ENCODE results near the gene MAST4.

The MAST4 gene

DNA sequence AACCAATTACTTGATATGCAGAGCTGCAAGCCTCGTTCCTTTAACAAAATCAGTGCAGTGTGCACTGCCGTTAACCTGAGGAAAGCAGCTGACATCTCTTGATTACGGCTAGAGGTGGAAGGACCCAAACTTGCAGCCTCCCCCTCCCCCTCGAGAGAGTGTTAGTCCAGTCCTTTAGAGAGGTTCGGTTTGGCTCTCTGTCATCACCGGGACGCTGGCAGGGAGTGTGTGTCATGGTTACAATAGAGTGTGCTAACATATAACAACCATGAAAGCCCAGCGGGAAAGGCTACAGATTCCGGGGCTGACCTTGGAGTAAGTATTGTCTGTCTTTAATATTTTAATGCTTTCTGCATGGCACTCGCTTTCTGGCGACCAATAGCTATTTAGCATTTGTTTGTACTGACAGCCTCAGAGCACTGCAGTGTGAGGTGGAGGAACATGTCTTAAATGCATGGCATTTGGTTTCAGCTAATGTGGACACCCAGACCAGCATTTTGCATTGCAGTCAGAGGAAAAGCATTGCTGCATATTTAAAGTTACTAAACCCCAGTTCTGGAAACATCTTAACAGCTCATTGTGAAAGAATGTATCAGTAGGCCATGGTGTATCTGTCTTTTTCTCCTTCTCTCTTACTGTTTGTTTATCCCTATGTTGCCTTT is 362.9 kb downstream of the MAST4 start:
- DNase-seq (ENCODE audit: low read depth in 3 of 3): no peak

DNA sequence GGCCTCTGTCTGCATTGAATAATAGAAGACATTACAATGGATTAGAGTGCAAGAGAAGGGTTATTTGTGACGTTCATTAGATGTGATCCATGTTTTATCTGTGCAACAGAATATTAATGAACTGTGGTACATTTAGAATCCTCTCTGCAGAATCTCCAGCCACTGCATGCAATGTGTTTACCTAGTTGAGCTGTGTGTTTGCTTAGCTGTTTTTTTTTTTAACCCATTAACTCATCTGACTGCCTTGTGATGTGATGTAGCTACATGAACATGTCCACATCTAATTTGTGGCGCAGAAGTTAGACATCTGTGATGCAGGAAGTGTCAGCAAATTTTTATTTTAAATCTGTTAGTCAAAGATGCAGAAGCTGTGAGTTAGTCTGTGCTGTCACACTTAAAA is 363.5 kb downstream of the MAST4 start:
- no peak for DNase-seq (ENCODE audit: low read depth in 3 of 3)

DNA sequence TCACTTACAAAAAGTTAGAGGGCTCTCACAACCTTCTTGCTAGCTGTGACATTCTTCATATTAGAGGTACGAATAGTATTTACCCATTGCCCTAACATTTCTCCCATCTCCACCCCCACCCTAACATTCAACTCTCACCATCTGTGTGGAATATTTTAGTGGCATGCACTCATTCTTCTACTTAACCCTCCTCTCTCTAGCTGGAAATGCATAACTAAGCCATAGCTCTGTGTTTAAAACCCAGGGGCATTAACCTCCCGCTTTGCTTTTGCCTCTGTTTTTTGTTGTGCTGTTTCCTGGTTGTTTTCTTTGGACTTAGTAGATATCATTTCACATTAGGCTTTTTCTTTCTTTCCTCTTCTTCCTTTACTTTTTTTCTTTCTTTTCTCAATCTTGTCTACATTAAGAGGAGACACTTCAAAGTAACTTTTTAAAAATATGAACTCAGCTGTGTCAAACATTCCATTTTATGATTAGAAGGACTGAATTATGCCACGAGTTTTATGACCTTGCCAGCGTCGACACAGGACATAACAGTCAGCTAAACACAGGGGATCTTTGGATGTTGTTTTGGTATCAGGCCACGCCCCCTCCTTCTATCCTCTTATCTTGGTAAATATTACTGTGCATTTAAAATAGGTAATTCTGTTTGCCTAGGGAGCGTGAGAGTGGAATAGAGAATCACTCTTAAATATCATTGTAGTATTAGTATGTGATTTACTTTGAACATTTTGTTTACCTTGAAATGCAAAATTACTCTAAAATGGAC is 364.4 kb downstream of the MAST4 start:
- no peak for DNase-seq (ENCODE audit: low read depth in 3 of 3)

DNA sequence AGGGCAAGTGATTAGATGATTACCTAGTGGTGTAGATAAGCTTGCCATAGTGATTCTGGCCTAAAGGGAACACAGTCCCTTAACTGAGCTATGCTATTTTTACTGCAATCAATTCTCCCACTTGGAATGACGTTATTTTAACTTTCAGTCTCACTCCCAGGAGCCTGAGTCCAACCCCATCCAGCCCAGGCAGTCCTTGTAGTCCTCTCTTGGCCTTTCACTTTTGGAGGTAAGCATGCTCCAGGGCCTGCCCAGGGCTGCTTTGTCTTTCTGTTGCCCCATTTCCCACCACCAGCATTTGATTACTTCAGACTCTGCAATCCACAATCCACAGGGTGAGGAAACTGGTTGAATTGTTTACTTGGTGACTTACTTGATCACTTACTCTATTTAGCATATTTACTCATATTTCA is 367.4 kb downstream of the MAST4 start:
- DNase-seq (ENCODE audit: low read depth in 3 of 3): no peak

DNA sequence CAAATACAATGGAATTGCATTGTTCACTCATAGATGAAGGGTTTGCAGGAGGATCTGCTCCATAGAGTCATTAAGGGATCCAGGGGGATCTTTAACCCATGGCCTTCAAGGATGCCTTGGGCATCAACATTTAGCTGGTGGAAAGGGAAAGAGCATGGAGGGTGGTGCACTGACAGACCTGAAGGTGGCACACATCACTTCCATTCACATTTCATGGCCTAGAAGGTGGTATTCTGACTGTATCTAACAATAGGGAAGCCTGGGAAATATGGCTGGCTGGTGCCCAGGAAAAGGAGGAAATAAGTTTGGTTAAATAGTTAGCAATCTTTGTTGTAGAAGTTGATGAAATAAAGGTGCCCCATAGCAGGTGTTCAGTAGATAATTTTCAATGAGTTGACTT is 370.2 kb downstream of the MAST4 start:
- no peak for DNase-seq (ENCODE audit: low read depth in 3 of 3)

DNA sequence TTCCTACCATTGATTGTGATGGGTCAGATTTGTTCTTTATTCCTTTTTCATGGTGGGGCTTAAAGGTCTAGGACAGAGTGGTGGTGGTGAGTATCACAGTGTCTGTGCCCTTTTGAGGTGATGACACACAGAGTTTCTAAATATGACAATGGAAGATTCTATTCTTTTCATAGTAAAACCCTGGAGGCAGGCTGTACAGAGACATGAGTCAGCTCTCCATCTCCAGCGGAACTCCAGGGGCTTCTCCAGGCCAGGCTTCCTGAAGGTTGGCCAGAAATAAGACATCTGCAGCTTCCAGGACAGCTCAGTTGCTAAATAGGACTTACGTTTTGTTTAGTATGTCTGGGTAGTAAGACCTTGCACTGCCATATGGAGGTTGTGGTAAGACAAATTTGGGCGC is 370.9 kb downstream of the MAST4 start:
- no peak for DNase-seq (ENCODE audit: low read depth in 3 of 3)

DNA sequence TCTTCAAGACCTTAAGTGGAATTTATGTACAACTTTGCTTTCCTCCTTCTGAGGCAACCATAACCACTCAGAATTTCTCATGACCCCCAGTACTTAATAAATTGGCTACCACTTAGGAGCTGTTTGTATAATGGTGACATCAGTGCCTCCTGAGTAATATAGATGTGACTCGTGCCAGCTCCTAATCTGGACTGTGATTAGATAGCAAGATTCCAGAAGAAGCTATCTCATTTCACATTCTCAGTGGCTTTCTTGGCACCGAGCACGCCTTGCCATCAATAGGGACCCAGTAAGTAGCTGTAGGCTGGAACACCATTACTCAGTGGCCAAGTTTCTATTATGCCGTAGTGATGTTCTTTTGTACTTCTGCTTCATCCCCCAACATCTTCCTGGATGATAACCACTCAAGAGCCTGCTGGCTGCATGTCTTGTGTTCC is 371.7 kb downstream of the MAST4 start:
- no peak for DNase-seq (ENCODE audit: low read depth in 3 of 3)

DNA sequence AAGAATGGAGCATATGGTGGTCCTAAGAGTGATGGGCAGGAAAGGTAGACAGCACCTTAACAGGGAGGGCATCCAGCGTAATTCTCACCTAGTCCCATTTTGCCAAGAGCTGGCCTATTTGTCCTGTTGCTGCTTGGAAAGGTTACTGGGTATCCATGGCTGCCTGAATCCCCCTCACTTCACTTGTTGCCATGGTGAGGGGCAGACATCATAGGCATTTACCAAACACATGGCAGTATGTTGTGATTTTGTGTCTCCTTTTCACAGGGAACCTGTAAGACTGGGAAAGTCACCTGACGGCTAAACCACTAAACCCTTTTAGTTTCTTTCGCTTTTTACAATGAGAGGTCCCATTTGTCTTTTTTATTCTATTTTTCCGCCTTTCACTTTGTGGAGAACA is 373.3 kb downstream of the MAST4 start:
- DNase-seq (ENCODE audit: low read depth in 3 of 3): no peak

DNA sequence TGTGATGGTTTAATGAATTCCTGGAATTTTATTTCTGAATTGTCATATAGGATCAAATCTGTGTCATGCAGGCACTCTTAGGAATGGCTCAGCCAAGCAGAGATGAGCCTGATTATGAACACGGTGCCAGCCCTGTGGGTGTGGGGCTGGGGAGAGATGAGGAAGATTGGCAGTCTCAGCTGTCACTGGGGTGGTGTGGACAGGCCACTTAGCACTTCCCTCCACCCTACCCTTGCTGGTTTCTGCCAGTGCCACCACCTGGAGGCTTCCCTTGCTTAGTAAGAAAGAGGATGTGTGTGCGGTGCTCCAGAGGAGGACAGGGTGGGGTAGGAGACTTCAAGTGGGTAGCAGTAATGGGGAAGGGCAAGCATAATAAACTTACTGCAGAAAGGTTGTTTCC is 373.8 kb downstream of the MAST4 start:
- DNase-seq (ENCODE audit: low read depth in 3 of 3): no peak

DNA sequence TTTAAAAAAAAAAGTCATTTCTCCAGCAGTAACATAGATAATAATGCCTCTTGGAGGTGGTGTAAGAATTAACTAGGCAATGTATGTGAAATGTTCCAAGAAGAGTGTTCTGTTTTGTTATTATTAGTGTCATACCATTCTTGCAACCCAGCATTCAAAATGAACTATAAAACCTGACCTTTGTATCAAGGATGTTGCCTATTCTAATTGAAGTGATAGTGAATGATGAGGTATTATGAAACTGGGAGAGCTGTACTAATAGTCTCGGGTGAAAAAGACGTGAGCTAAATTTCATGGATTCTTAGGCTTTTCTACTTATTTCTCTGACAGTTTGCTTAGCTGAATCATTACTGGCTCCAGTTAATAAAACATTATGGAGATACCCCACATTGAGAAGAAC is 375.8 kb downstream of the MAST4 start:
- DNase-seq (ENCODE audit: low read depth in 3 of 3): no peak

DNA sequence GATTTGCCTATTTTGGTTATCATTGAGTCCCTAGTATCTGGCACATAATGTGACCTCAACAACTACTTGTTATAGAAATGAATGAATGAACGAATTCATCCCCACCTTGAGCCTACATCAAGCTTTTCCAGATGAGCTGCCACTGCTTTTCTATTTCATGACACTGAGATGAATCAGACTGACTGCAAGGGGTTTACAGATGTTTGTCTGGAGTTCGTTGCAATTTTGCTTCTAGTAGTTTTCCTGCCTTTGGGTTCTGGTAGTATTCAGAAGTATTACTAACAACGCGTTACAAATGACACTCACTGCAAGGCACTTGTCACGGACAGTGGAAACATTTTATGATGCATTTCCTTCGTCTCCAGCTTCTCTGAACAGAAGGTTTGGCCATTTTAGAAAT is 378.1 kb downstream of the MAST4 start:
- DNase-seq (ENCODE audit: low read depth in 3 of 3): no peak

DNA sequence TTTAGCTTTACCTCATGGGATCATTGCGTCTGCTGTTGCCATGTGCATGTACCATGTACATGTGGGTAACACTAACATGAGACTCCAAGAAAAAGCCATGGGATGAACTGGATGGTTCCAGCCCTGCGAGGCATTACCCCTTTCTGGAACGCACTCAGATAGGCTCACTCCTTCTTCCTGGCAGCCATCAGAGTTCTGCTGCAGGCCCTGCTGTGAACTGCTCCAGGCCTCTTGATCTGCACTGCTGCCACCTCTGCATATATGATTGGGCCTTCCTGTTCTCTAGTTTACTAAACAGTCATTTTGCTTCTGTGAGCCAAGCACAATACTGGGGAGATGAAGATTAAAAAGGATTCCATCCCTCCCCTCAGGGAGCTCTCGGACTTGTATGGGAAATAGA is 379.9 kb downstream of the MAST4 start:
- DNase-seq (ENCODE audit: low read depth in 3 of 3): no peak

DNA sequence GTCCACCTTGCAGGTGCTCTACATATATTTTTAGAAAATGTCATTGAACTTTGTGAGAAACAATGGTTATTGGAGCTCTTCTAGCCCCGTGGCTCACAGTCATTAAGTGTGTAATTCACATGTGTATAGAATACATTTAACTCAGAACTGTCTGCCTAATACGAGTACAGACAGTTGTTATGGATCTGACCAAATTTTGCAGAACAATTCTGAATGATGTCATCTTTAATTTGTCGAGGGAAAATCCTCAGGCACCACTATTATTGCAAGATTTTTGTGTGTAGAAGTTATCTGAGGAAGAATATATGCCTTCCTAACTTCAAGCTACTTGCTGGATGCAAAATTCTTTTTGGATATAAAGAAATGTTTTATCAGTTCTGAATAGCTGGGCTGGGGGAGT is 383.5 kb downstream of the MAST4 start:
- DNase-seq (ENCODE audit: low read depth in 3 of 3): no peak

DNA sequence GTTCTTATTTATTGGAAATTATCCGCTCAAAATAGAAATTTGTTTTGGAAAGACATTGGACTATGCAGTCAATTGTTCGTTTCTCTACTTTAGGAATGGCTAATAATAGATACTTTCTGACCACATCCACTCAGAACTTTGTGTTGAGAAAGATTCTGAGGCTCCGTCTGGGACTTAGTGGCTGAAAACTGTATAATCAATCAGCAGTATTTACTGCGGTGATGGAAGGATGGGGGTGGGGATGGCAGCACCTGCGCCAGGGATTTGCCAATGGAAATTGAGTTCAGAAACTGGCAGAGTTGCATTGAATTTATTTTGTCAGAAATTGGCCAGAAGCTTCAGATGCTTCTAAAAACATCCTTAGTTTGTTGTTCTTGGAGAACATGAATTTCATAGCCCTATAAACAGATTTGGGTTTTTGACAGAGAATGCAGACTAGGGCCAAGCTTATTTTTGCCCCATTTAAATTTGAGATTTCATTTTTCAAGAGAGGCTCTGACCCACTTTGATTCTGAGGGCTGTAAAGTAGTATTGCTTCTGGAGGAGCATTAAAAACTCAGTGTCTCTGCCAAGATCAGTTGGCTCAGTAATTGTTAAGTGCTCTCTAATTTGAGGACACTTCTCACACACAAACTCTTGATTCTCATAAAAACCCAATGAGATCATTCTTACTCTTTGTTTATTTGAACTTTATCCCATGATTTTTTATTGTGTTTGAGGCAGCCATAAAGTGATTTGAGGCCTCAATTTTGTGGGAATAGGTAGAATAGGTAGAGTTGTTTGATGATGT is 385.3 kb downstream of the MAST4 start:
- DNase-seq (ENCODE audit: low read depth in 3 of 3): no peak

DNA sequence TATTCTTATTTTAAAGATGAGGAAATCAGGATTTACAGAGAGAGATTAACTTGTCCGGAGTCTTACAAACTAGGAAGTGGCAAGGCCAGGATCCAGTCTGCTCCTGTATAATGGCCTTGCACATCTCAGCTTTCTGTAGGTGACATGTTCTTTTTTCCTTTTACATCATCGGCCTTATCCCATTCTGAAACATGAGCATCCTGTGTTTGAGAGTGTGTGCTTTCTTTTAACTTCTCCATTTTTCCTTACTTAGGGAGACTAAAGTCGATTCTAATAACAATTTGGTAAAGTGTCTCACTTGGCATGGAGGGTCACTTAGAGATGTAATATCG is 385.8 kb downstream of the MAST4 start:
- no peak for DNase-seq (ENCODE audit: low read depth in 3 of 3)

DNA sequence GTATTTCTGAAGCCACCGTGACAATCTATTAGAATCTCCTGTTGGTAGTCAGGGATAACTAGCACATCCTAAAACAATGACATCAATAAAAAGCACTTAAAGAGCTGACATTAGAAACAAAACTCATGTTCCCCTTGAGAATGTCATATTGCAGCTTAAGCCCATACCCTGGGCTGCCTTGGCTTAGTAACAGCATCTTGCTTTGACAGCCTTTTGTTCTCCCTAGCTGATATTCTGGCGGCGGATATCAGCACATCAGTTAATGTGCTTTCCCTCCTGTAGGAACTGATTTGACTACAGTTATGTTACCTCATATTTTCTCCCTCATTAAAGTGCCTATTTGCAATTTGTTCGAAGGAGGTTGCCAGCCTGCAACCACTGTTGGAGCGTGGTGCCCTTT is 386.3 kb downstream of the MAST4 start:
- DNase-seq (ENCODE audit: low read depth in 3 of 3): no peak

DNA sequence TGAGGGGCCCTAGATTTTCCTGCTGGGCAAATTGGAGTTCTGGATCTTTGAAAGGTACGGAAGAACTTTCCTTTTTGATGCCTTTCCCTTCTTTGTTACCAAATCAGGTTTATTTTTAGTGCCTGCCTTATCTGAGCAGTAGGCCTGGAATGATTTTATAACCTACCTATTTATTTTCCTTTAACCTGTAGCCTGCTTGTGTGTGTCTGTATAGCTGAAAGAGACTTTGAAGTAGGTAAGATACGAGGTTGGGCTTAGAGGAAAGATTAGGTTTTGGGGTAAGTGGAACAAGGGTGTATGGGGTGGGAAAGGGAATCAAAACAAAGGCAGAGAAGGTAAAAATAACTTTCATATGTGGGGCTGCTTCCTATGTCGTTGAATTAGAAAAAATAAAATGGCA is 389.2 kb downstream of the MAST4 start:
- DNase-seq (ENCODE audit: low read depth in 3 of 3): no peak

DNA sequence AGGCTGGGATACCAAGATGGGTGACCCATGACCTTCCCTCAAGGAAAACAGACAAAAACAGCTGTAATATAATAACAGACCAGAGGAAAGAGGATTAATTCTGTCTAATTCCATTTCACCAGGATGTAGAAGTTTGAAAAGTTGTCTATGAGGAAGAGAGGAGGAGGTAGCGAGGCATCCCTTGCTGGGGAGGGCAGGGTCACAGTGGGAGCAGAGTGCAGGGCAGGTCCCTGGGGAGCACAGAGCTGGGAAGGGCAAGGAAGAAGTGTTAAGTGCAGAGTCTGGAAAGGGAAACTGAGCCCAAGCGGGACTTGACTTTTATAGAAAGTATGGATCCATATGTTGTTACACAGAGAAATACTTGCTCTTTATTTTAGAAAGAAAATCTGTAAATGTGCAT is 389.8 kb downstream of the MAST4 start:
- DNase-seq (ENCODE audit: low read depth in 3 of 3): no peak

DNA sequence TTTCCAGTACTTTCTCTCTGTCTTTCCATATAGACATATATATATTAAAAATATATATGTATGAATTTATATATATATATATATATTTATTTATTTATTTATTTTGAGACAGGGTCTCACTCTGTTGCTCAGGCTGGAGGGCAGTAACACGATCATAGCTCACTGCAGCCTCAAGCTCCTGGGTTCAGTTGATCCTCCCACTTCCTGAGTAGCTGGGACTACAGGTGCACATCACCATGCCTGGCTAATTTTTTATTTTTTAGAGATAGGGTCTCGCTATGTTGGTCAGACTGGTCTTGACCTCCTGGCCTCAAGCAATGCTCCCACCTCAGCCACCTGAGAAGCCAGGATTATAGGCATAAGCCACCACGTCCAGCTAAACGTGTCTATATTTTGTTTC is 390.3 kb downstream of the MAST4 start:
- DNase-seq (ENCODE audit: low read depth in 3 of 3): no peak

DNA sequence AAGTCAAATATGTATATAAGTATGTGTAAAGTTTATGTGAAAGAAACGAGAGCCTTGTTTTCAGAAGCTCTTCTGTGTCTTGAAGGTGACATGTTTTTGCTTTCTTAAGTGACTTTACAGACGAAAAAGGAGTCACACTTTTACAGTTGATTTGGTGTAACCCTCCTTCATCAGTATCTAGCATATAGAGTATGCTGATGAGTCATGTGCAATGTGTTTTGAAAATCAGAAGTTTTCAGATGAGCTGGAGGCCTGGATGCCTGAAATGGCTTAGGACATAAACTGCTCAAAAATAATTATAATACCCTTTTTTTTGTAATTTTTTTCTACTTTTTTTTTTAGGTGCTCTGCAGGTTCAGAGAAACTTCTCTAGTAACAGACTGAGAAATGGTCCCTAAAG is 390.9 kb downstream of the MAST4 start:
- DNase-seq (ENCODE audit: low read depth in 3 of 3): no peak

DNA sequence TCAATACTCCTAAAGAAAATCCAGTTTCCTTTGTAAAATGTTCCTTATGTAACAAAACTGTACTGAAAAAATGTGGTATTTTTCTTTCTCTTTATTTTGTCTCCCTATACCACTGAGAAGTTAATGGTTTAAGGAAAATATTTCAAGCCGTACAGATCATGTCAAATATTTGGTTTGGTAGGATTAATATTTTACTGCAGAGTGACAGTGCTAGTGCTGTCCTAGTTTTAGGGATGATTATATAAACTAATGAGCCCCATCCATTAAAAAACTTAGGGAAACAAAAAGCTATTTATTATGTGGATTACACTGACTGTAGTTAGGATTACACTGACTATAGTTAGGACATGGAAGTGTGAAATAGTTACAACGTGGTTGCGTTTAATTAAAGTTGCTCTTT is 391.3 kb downstream of the MAST4 start:
- DNase-seq (ENCODE audit: low read depth in 3 of 3): no peak

DNA sequence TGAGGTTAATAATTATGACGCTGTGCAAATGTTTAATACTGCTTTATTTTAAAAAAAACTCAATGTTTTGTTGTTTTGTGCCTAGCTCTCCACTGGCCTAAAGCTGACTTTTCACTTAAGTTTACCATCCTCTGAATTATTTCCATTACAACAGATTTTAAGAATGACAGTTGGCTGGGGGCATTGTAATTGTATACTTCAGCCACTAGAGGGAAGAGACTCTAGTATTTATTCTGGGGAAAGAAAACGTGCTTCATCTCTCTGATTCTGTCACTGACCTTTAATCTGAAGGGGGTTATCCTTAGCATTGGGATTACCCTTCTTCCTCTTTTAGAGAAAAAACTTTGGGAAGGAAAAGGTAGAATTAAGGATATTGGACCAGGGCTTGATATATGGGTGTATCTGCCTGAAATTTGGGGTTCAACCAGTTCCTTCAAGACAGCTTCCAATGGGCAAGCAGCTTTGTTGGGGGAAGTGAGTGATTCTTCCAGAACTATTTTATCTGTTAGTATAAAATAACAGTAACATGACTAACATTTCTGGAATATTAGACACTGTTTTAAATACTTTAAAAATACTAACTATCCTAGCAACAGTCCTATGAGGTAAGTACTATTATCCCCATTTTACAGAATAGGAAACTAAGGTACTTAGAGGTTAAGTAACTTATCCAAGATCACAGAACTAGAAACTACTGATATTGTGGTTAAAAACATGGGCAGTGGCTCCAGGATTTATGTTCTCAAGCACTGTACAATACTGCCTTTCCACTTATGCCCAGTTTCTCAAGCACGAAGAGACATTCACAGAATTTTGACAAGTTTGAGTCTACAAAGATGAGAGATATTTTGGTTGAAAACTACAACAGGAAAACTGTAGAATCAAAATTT is 392.0 kb downstream of the MAST4 start:
- no peak for DNase-seq (ENCODE audit: low read depth in 3 of 3)
